Measurements from ENCODE around the gene RNF41. TPM values are rescaled to one million over a fixed set of nuclear protein-coding genes. Genes with fewer than 3 reads are reported as not detected.

The RNF41 gene
- total and polyA plus RNA-seq, 11 donors: 10.6 to 84.0 (median 53.3) TPM

- peak overlapping the region; percentile 92 to 99 (median 98) for H3K27ac ChIP-seq
- H3K4me1 ChIP-seq: peaks cover 4 to 46% (median 34%) of the 10 kb centered on the region in 12 donors
- no peaks in the 10 kb centered on the region for H3K27me3 ChIP-seq
- intact Hi-C loops (cut with DNase I): no loop called here
- H3K36me3 ChIP-seq: peaks cover 0 to 62% (median 59%) of the 10 kb centered on the region in 9 donors
- peak overlapping the region; percentile 62 to 98 (median 90) for H3K4me3 ChIP-seq
- DNase-seq (no peak), ATAC-seq (peak in 1 of 4 donors; percentile 1)
- no peak for TF ChIP-seq POLR2A (IDR thresholded peaks at IDR 0.05)
- TF ChIP-seq, protein P1, sequence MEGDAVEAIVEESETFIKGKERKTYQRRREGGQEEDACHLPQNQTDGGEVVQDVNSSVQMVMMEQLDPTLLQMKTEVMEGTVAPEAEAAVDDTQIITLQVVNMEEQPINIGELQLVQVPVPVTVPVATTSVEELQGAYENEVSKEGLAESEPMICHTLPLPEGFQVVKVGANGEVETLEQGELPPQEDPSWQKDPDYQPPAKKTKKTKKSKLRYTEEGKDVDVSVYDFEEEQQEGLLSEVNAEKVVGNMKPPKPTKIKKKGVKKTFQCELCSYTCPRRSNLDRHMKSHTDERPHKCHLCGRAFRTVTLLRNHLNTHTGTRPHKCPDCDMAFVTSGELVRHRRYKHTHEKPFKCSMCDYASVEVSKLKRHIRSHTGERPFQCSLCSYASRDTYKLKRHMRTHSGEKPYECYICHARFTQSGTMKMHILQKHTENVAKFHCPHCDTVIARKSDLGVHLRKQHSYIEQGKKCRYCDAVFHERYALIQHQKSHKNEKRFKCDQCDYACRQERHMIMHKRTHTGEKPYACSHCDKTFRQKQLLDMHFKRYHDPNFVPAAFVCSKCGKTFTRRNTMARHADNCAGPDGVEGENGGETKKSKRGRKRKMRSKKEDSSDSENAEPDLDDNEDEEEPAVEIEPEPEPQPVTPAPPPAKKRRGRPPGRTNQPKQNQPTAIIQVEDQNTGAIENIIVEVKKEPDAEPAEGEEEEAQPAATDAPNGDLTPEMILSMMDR (IDR thresholded peaks at IDR 0.05): no peak
- H3K9me3 ChIP-seq: no peaks in the 10 kb centered on the region
- 4 to 13% (median 12%) methylated on average over 7 of the region's 7 CpGs for WGBS, 4 donors
Measured at GRCh38 chr12:56160193-56160763, 61.4 kb downstream of the RNF41 start.

GRCh38 chr12:56159482-56160192 is 62.1 kb downstream of the RNF41 start:
- intact Hi-C loops (cut with DNase I): loop anchor here in 9 of 10 donors (2.0 to 5.0 kb wide), 5 partner anchors 29 to 42 kb away; partner anchors contain the start of genes ZC3H10 (in 6 of the 9), RPL41 (in 3 of the 9) and SMARCC2 (in 1 of the 9)

GRCh38 chr12:56158926-56159461 is 62.7 kb downstream of the RNF41 start:
- intact Hi-C loops (cut with DNase I): loop anchor here in 9 of 10 donors (1.0 to 5.0 kb wide), 7 partner anchors 30 to 42 kb away; partner anchors contain the start of genes ZC3H10 (in 6 of the 9), RPL41 (in 3 of the 9), ESYT1 (in 1 of the 9) and SMARCC2 (in 1 of the 9)
- TF ChIP-seq, protein P1 (IDR thresholded peaks at IDR 0.05): no peak
- TF ChIP-seq POLR2A (IDR thresholded peaks at IDR 0.05): peak; percentile 70 to 81
- peak overlapping the region; percentile 92 to 99 (median 98) for H3K27ac ChIP-seq
- peak overlapping the region; percentile 62 to 98 (median 90) for H3K4me3 ChIP-seq
- DNase-seq (peak; percentile 86 to 93 (median 88)), ATAC-seq (peak; percentile 74 to 83 (median 78))
- peaks cover 0 to 49% (median 47%) of the 10 kb centered on the region in 9 donors for H3K36me3 ChIP-seq
- 0 to 1% (median 0%) methylated on average over 6 of the region's 6 CpGs for WGBS, 4 donors
- no peaks in the 10 kb centered on the region for H3K9me3 ChIP-seq
- peaks cover 4 to 45% (median 34%) of the 10 kb centered on the region in 12 donors for H3K4me1 ChIP-seq
- no peaks in the 10 kb centered on the region for H3K27me3 ChIP-seq

More at GRCh38 chr12:56159482-56160192, 62.1 kb downstream of the RNF41 start:
- DNase-seq (no peak), ATAC-seq (no peak)
- no peaks in the 10 kb centered on the region for H3K27me3 ChIP-seq
- 3 to 13% (median 6%) methylated on average over 8 of the region's 8 CpGs for WGBS, 4 donors
- no peak for TF ChIP-seq POLR2A (IDR thresholded peaks at IDR 0.05)
- TF ChIP-seq, protein P1 (IDR thresholded peaks at IDR 0.05): no peak
- H3K9me3 ChIP-seq: no peaks in the 10 kb centered on the region
- H3K27ac ChIP-seq: peak overlapping the region; percentile 92 to 99 (median 98)
- peaks cover 0 to 55% (median 53%) of the 10 kb centered on the region in 9 donors for H3K36me3 ChIP-seq
- peaks cover 4 to 45% (median 34%) of the 10 kb centered on the region in 12 donors for H3K4me1 ChIP-seq
- peak overlapping the region; percentile 62 to 98 (median 90) for H3K4me3 ChIP-seq

All from heart left ventricle (tissue), 16 donors.